ENCODE results near the gene CMC1. TPM values are rescaled to one million over a fixed set of nuclear protein-coding genes. Genes with fewer than 3 reads are reported as not detected.

CMC1 gene
- total RNA-seq, 1 experiment from 2014 or later, result 15.9 TPM

DNA sequence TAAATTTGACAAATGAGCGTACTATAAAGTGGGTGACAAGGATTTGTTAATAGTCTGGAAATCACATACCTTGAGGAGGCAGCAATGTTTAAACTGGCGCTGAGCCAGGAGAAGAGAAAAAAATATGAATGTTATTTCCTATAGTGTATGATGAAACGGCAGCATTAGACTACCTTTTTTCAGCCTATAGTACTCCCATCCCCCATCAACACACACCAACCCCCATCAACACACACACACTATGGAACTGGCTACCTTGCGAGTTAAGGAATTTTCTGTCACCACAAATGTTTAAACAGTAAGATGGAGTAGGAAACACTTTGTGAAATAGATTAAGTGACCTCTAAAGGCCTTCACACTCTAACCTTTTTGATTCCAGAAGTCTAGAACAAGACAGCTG, 60.3 kb downstream of the CMC1 start:
- H3K9me3 ChIP-seq (ENCODE audit: control insufficient read depth, insufficient read depth, low read depth, low read length), result no peaks in the 10 kb centered on the region
- no peaks in the 10 kb centered on the region for H3K27me3 ChIP-seq (ENCODE audit: control insufficient read depth, insufficient read depth, low read length)
- ChIA-PET CTCF (no interaction called here), POLR2A (no interaction called here)
- H3K27ac ChIP-seq (ENCODE audit: low read length), result no peak overlapping the region
- DNase-seq (ENCODE audit: low read depth, low spot score) (no peak), ATAC-seq (no peak)
- in situ Hi-C loops (cut with HindIII; ENCODE audit: low pct_unique_long_range_greater_than_20kb, low sequenced_read_pairs) (no loop called here), intact Hi-C loops (cut with micrococcal nuclease; ENCODE audit: unreplicated experiment) (no loop called here)
- H3K4me1 ChIP-seq (ENCODE audit: control insufficient read depth, insufficient read depth, low read length), result no peaks in the 10 kb centered on the region
- H3K36me3 ChIP-seq (ENCODE audit: control insufficient read depth, insufficient read depth, low read length), result no peaks in the 10 kb centered on the region
- H3K4me3 ChIP-seq (ENCODE audit: low read depth in 2 of 2, low read length in 2 of 2), result no peak overlapping the region
- TF ChIP-seq, protein P1, sequence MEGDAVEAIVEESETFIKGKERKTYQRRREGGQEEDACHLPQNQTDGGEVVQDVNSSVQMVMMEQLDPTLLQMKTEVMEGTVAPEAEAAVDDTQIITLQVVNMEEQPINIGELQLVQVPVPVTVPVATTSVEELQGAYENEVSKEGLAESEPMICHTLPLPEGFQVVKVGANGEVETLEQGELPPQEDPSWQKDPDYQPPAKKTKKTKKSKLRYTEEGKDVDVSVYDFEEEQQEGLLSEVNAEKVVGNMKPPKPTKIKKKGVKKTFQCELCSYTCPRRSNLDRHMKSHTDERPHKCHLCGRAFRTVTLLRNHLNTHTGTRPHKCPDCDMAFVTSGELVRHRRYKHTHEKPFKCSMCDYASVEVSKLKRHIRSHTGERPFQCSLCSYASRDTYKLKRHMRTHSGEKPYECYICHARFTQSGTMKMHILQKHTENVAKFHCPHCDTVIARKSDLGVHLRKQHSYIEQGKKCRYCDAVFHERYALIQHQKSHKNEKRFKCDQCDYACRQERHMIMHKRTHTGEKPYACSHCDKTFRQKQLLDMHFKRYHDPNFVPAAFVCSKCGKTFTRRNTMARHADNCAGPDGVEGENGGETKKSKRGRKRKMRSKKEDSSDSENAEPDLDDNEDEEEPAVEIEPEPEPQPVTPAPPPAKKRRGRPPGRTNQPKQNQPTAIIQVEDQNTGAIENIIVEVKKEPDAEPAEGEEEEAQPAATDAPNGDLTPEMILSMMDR (IDR thresholded peaks at IDR 0.05), result no peak
- no TSS peak for BruUV-seq (replicated peaks)

GRCh38 chr3:28308196-28308595, 66.8 kb downstream of the CMC1 start:
- ATAC-seq (no peak), DNase-seq (ENCODE audit: low read depth, low spot score) (no peak)
- H3K4me3 ChIP-seq (ENCODE audit: low read depth in 2 of 2, low read length in 2 of 2), result no peak overlapping the region
- POLR2A ChIA-PET, result no interaction called here
- H3K9me3 ChIP-seq (ENCODE audit: control insufficient read depth, insufficient read depth, low read depth, low read length), result no peaks in the 10 kb centered on the region
- BruUV-seq (replicated peaks), result no TSS peak
- in situ Hi-C loops (cut with HindIII; ENCODE audit: low pct_unique_long_range_greater_than_20kb, low sequenced_read_pairs) (no loop called here), intact Hi-C loops (cut with micrococcal nuclease; ENCODE audit: unreplicated experiment) (no loop called here)
- H3K36me3 ChIP-seq (ENCODE audit: control insufficient read depth, insufficient read depth, low read length), result no peaks in the 10 kb centered on the region; the same call in 1 of the 2 replicates
- no peak for TF ChIP-seq SIN3A (IDR thresholded peaks at IDR 0.05; ENCODE audit: borderline replicate concordance, insufficient read depth, low read depth, low read length)
- H3K27ac ChIP-seq (ENCODE audit: low read length), result no peak overlapping the region
- CTCF ChIA-PET, result no interaction called here
- H3K4me1 ChIP-seq (ENCODE audit: control insufficient read depth, insufficient read depth, low read length), result no peaks in the 10 kb centered on the region
- H3K27me3 ChIP-seq (ENCODE audit: control insufficient read depth, insufficient read depth, low read length), result no peaks in the 10 kb centered on the region

- DNase-seq (ENCODE audit: low read depth, low spot score) (no peak), ATAC-seq (no peak)
- POLR2A ChIA-PET, result no interaction called here
- intact Hi-C loops (cut with micrococcal nuclease; ENCODE audit: unreplicated experiment) (no loop called here), in situ Hi-C loops (cut with HindIII; ENCODE audit: low pct_unique_long_range_greater_than_20kb, low sequenced_read_pairs) (no loop called here)
- H3K4me3 ChIP-seq (ENCODE audit: low read depth in 2 of 2, low read length in 2 of 2), result no peak overlapping the region
- H3K9me3 ChIP-seq (ENCODE audit: control insufficient read depth, insufficient read depth, low read depth, low read length), result no peaks in the 10 kb centered on the region
- H3K27ac ChIP-seq (ENCODE audit: low read length), result no peak overlapping the region
- TF ChIP-seq, protein P1 (IDR thresholded peaks at IDR 0.05), result no peak
- TF ChIP-seq POLR2AphosphoS5 (IDR thresholded peaks at IDR 0.05; ENCODE audit: low read depth, low read length) (no peak), REST (IDR thresholded peaks at IDR 0.05; ENCODE audit: insufficient read depth in 1 of 2, low read depth in 2 of 2, low read length in 1 of 2) (no peak), SIN3A (IDR thresholded peaks at IDR 0.05; ENCODE audit: borderline replicate concordance, insufficient read depth, low read depth, low read length) (no peak), TCF7L2 (IDR thresholded peaks at IDR 0.05; ENCODE audit: low read depth, low read length) (no peak)
- no peaks in the 10 kb centered on the region for H3K4me1 ChIP-seq (ENCODE audit: control insufficient read depth, insufficient read depth, low read length)
- no peaks in the 10 kb centered on the region; the same call in 1 of the 2 replicates for H3K36me3 ChIP-seq (ENCODE audit: control insufficient read depth, insufficient read depth, low read length)
- no peaks in the 10 kb centered on the region for H3K27me3 ChIP-seq (ENCODE audit: control insufficient read depth, insufficient read depth, low read length)
- BruUV-seq (replicated peaks), result no TSS peak
- CTCF ChIA-PET, result no interaction called here
Measured at GRCh38 chr3:28315711-28316110, 74.3 kb downstream of the CMC1 start.
